ENCODE results near the gene DVL2.

GRCh38 chr17:7184647-7185046, 49.7 kb downstream of the DVL2 start:
- no peak for TF ChIP-seq CTCF (IDR thresholded peaks at IDR 0.05)
- TF ChIP-seq POLR2AphosphoS5 (IDR thresholded peaks at IDR 0.05) = no peak
- TF ChIP-seq POLR2A (IDR thresholded peaks at IDR 0.05) = no peak
- no peak for TF ChIP-seq EP300 (IDR thresholded peaks at IDR 0.05; ENCODE audit: low read depth)
